Hepatocyte (in vitro differentiated cells): ENCODE data around the gene WTIP. TPM values are rescaled to one million over a fixed set of nuclear protein-coding genes. Genes with fewer than 3 reads are reported as not detected.

Experiments
- DNase-seq: peaks from one replicate; pipeline ENCODE4 v3.0.0-alpha.2; 2016; ENCODE audit warnings: low spot score
- H2AFZ ChIP-seq: fragments of 200-600 bp; sonication (generic); 2 replicates; pipeline ENCODE4 v1.6.0; 2016; ENCODE audit warnings: antibody characterized with exemption, mild to moderate bottlenecking
- H3K27ac ChIP-seq: fragments of 200-600 bp; sonication (generic); 2 replicates; pipeline ENCODE4 v1.5.1; 2016; ENCODE audit warnings: mild to moderate bottlenecking
- H3K27me3 ChIP-seq: fragments of 200-600 bp; sonication (generic); 2 replicates; pipeline ENCODE4 v1.6.1; 2016
- H3K36me3 ChIP-seq: fragments of 200-600 bp; sonication (generic); replicated peaks from 2 replicates; pipeline ENCODE4 v1.5.1; 2016; ENCODE audit warnings: low read depth; ENCODE audit not compliant: insufficient read depth
- H3K4me1 ChIP-seq: fragments of 200-600 bp; sonication (generic); 2 replicates; pipeline ENCODE4 v1.5.1; 2016; ENCODE audit warnings: mild to moderate bottlenecking, moderate library complexity; ENCODE audit not compliant: insufficient read depth
- H3K4me2 ChIP-seq: fragments of 200-600 bp; sonication (generic); 2 replicates; pipeline ENCODE4 v1.6.0; 2016
- H3K4me3 ChIP-seq: fragments of 200-600 bp; sonication (generic); 2 replicates; pipeline ENCODE4 v1.5.1; 2016; ENCODE audit warnings: mild to moderate bottlenecking
- H3K79me2 ChIP-seq: fragments of 200-600 bp; sonication (generic); 2 replicates; pipeline ENCODE4 v1.6.0; 2017; ENCODE audit warnings: mild to moderate bottlenecking
- H3K9me2 ChIP-seq: fragments of 200-600 bp; sonication (generic); replicated peaks from 2 replicates; pipeline ENCODE4 v1.6.0; 2017; ENCODE audit warnings: mild to moderate bottlenecking; ENCODE audit not compliant: insufficient read depth
- H3K9me3 ChIP-seq: fragments of 200-600 bp; sonication (generic); 2 replicates; pipeline ENCODE4 v1.5.1; 2016; ENCODE audit warnings: low read depth, mild to moderate bottlenecking
- H4K20me1 ChIP-seq: fragments of 200-600 bp; sonication (generic); 2 replicates; pipeline ENCODE4 v1.6.0; 2016; ENCODE audit warnings: mild to moderate bottlenecking; ENCODE audit not compliant: insufficient read depth, poor library complexity, severe bottlenecking
- EZH2 ChIP-seq: fragments of 200-600 bp; sonication (generic); IDR thresholded peaks from 2 replicates; pipeline ENCODE4 v1.6.1; 2016; ENCODE audit warnings: antibody characterized with exemption, mild to moderate bottlenecking, borderline replicate concordance
- EZH2phosphoT487 ChIP-seq: fragments of 200-600 bp; sonication (generic); IDR thresholded peaks from one replicate; pipeline ENCODE4 v1.6.1; 2018; ENCODE audit warnings: antibody characterized with exemption, mild to moderate bottlenecking, low read depth, moderate library complexity; ENCODE audit not compliant: unreplicated experiment, severe bottlenecking
- WGBS: methylation state at CpG from one replicate; pipeline ENCODE4 v1.1.6; 2016; ENCODE audit warnings: low lambda C conversion rate; ENCODE audit errors: missing lambda C conversion rate; 5-methylcytosine and 5-hydroxymethylcytosine counted together
- polyA plus RNA-seq: library from polyadenylated mRNA; unstranded; fragments of >200 nt; fragmentation: Nextera tagmentation; extraction: Ambion mirVana; gene quantifications from 2 replicates; pipeline ENCODE4 v1.2.1, GENCODE V29; 2016
- total RNA-seq: library from RNA; depleted of rRNA; stranded (reverse); fragments of >200 nt; gene quantifications from 2 replicates; pipeline ENCODE4 v1.2.3, GENCODE V29; 2014
- TF ChIP-seq, protein P1 (sequence below): fragments of 200-600 bp; sonication (generic); IDR thresholded peaks from 2 replicates; pipeline ENCODE4 v1.5.1; 2016; ENCODE audit warnings: antibody characterized with exemption, mild to moderate bottlenecking; ENCODE audit not compliant: poor library complexity

The WTIP gene
- total and polyA plus RNA-seq, 2 experiments from 2014 or later, result 18.1 to 21.5 TPM

- WGBS, result 88% methylated on average over 5 of the region's 9 CpGs
- no peaks in the 10 kb centered on the region for H3K27me3 ChIP-seq
- no peak for DNase-seq
- no peak overlapping the region for H3K4me2 ChIP-seq
- H4K20me1 ChIP-seq, result no peaks in the 10 kb centered on the region
- no peak for TF ChIP-seq EZH2phosphoT487
- TF ChIP-seq EZH2, result no peak
- TF ChIP-seq, protein P1, sequence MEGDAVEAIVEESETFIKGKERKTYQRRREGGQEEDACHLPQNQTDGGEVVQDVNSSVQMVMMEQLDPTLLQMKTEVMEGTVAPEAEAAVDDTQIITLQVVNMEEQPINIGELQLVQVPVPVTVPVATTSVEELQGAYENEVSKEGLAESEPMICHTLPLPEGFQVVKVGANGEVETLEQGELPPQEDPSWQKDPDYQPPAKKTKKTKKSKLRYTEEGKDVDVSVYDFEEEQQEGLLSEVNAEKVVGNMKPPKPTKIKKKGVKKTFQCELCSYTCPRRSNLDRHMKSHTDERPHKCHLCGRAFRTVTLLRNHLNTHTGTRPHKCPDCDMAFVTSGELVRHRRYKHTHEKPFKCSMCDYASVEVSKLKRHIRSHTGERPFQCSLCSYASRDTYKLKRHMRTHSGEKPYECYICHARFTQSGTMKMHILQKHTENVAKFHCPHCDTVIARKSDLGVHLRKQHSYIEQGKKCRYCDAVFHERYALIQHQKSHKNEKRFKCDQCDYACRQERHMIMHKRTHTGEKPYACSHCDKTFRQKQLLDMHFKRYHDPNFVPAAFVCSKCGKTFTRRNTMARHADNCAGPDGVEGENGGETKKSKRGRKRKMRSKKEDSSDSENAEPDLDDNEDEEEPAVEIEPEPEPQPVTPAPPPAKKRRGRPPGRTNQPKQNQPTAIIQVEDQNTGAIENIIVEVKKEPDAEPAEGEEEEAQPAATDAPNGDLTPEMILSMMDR, result no peak
- H3K27ac ChIP-seq, result no peak overlapping the region
- H3K9me3 ChIP-seq, result no peaks in the 10 kb centered on the region
- no peak overlapping the region for H3K4me3 ChIP-seq
- H3K36me3 ChIP-seq, result no peaks in the 10 kb centered on the region
- H3K4me1 ChIP-seq, result peaks cover 5% of the 10 kb centered on the region
- no peaks in the 10 kb centered on the region for H3K9me2 ChIP-seq
- H3K79me2 ChIP-seq, result no peaks in the 10 kb centered on the region
- no peak overlapping the region for H2AFZ ChIP-seq
Measured at GRCh38 chr19:34504809-34505291, 23.3 kb downstream of the WTIP start.

- TF ChIP-seq EZH2phosphoT487 (no peak), EZH2 (no peak)
- TF ChIP-seq, protein P1, result no peak
- no peak for DNase-seq
- H3K27ac ChIP-seq, result no peak overlapping the region
- no peaks in the 10 kb centered on the region for H3K9me2 ChIP-seq
- no peaks in the 10 kb centered on the region for H3K27me3 ChIP-seq
- WGBS, result 88% methylated on average over 14 of the region's 14 CpGs
- no peaks in the 10 kb centered on the region for H3K79me2 ChIP-seq
- H3K36me3 ChIP-seq, result no peaks in the 10 kb centered on the region
- no peaks in the 10 kb centered on the region for H4K20me1 ChIP-seq
- no peak overlapping the region for H3K4me2 ChIP-seq
- no peak overlapping the region for H2AFZ ChIP-seq
- H3K4me1 ChIP-seq, result peaks cover 5% of the 10 kb centered on the region
- H3K4me3 ChIP-seq, result no peak overlapping the region
- H3K9me3 ChIP-seq, result no peaks in the 10 kb centered on the region
Measured at GRCh38 chr19:34505321-34506025, 23.9 kb downstream of the WTIP start.

DNA sequence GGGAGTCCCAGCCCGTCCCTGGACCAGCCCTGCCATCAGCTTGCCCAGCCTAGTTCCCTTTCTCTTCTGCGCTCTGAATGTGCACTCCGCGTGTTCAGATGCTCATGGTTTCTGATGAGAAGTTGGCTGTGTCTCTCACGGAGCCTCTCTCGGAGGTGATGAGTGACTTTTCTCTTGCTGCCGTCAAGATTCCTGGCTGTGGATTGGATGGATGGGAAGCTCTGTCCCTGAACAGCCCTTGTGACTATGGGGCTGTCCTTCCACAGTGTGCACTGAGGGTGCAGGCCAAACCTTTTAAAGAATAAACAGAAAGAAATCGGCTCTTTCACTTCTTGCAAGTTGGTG is 24.4 kb downstream of the WTIP start:
- no peaks in the 10 kb centered on the region for H4K20me1 ChIP-seq
- no peaks in the 10 kb centered on the region for H3K27me3 ChIP-seq
- no peak for DNase-seq
- no peaks in the 10 kb centered on the region for H3K9me3 ChIP-seq
- H3K4me2 ChIP-seq, result no peak overlapping the region
- no peak overlapping the region for H3K4me3 ChIP-seq
- peaks cover 4% of the 10 kb centered on the region for H3K4me1 ChIP-seq
- no peaks in the 10 kb centered on the region for H3K9me2 ChIP-seq
- no peak overlapping the region for H2AFZ ChIP-seq
- TF ChIP-seq, protein P1, result no peak
- TF ChIP-seq EZH2phosphoT487 (no peak), EZH2 (no peak)
- no peaks in the 10 kb centered on the region for H3K79me2 ChIP-seq
- H3K36me3 ChIP-seq, result no peaks in the 10 kb centered on the region
- no peak overlapping the region for H3K27ac ChIP-seq
- 85% methylated on average over 8 of the region's 8 CpGs for WGBS
